NCI-H1417 treated with DMSO at 0.1 percent for 48 hours (cell line): ENCODE data around the gene RAI1.
"Not testable (repeated sequence)": the region's sequence is repeated elsewhere in the genome, so short reads cannot be mapped to it uniquely, and the experiment has no call there.

Experiments
- DNase-seq: peaks from one replicate; lab custom pipeline; 2025; lab: John Stamatoyannopoulos, UW

Gene RAI1

GRCh38 chr17:17801800-17802481 lies 120.7 kb downstream of the RAI1 start:
- no peak for DNase-seq

- no peak for DNase-seq
These were observed 122.7 kb downstream of the RAI1 start for GRCh38 chr17:17804007-17804406.

- DNase-seq = no peak
These were observed 124.3 kb downstream of the RAI1 start for GRCh38 chr17:17805575-17805974.

GRCh38 chr17:17806035-17806434 lies 124.8 kb downstream of the RAI1 start:
- DNase-seq = no peak

- DNase-seq = no peak
These were observed 125.5 kb downstream of the RAI1 start for GRCh38 chr17:17806611-17807274.

GRCh38 chr17:17807440-17807839 lies 126.2 kb downstream of the RAI1 start:
- DNase-seq = no peak

- DNase-seq = not testable (repeated sequence)
These were observed 126.9 kb downstream of the RAI1 start for GRCh38 chr17:17808200-17808599.

GRCh38 chr17:17808706-17809432 lies 127.6 kb downstream of the RAI1 start:
- no peak for DNase-seq

GRCh38 chr17:17809531-17810083 lies 128.3 kb downstream of the RAI1 start:
- no peak for DNase-seq

GRCh38 chr17:17810084-17810894 lies 129.0 kb downstream of the RAI1 start:
- DNase-seq = no peak

- no peak for DNase-seq
These were observed 129.6 kb downstream of the RAI1 start for GRCh38 chr17:17810895-17811248.

- no peak for DNase-seq
These were observed 130.3 kb downstream of the RAI1 start for GRCh38 chr17:17811381-17812210.

- DNase-seq = no peak
These were observed 131.2 kb downstream of the RAI1 start for GRCh38 chr17:17812211-17813054.

- no peak for DNase-seq
These were observed 131.9 kb downstream of the RAI1 start for GRCh38 chr17:17813055-17813724.

GRCh38 chr17:17813725-17814095 lies 132.5 kb downstream of the RAI1 start:
- no peak for DNase-seq

- no peak for DNase-seq
These were observed 133.2 kb downstream of the RAI1 start for GRCh38 chr17:17814162-17815061.

GRCh38 chr17:17815062-17815406 lies 133.8 kb downstream of the RAI1 start:
- DNase-seq = no peak

- no peak for DNase-seq
These were observed 134.4 kb downstream of the RAI1 start for GRCh38 chr17:17815436-17816200.
